Measurements from ENCODE around the gene FRS2. TPM values are rescaled to one million over a fixed set of nuclear protein-coding genes. Genes with fewer than 3 reads are reported as not detected.
A peak's percentile ranks its signal among the peaks of the same experiment; 100 is the strongest.

FRS2 gene
- total and polyA plus RNA-seq, 10 of the 15 experiments (the other 5 are each of a cell fraction or from before 2014, with no cell fraction given), result 1.1 to 13.1 (median 5.9) TPM

GRCh38 chr12:69627501-69627900, 157.3 kb downstream of the FRS2 start (continued):
- TF ChIP-seq ZBTB4 (CRISPR knock-in tag; IDR thresholded peaks at IDR 0.05) (no peak), NBN (IDR thresholded peaks at IDR 0.05) (no peak), RFX5 (IDR thresholded peaks at IDR 0.05; ENCODE audit: low read depth, low read length) (no peak), GATAD2B (conservative IDR thresholded peaks at IDR 0.05; ENCODE audit: low read depth) (no peak), CHD4 (IDR thresholded peaks at IDR 0.05) (no peak)

Small RNAs within 50 kb of the gene (microRNA-seq; reads per million reads assigned to microRNA genes)
- gene MIR3913-1 (not detected), gene MIR3913-2 (not detected)

Small RNAs within 50 kb of the gene (small RNA-seq; reads per million reads assigned to genes)
- gene MIR3913-1, result 1.1 reads per million, percentile 37 among the genes with 10 or more reads in this experiment

Other genes with a start within 250 kb of the FRS2 start
- 40.9 and 44.8 TPM in 2 replicates for gene CPSF6, start 230.8 kb upstream of the FRS2 start, total RNA-seq (2014; rRNA removed)
- gene CPSF6, start 230.8 kb upstream of the FRS2 start, total RNA-seq (2014; rRNA removed; fragmentation: Illumina TruSeq; extraction: Trizol), result 71.1 and 75.7 TPM in 2 replicates
- 100 and 103 TPM in 2 replicates for gene CPSF6, start 230.8 kb upstream of the FRS2 start, total RNA-seq (2021)
- 72.7 and 82.5 TPM in 2 replicates for gene CPSF6, start 230.8 kb upstream of the FRS2 start, polyA plus RNA-seq (2011; rRNA removed)
- gene CPSF6, start 230.8 kb upstream of the FRS2 start, polyA plus RNA-seq (2014; fragmentation: Illumina TruSeq; extraction: Trizol), result 65.0 and 71.3 TPM in 2 replicates
- gene CPSF6, start 230.8 kb upstream of the FRS2 start, polyA plus RNA-seq (2014; fragmentation: Nextera tagmentation; extraction: Ambion mirVana), result 10 to 100 TPM; 45.9 to 49.2 TPM
- gene CPSF6, start 230.8 kb upstream of the FRS2 start, polyA plus RNA-seq (2014; rRNA removed), result 118 and 132 TPM in 2 replicates
- gene CPSF6, start 230.8 kb upstream of the FRS2 start, polyA plus RNA-seq (2016; fragmentation: Nextera tagmentation; extraction: Ambion mirVana), result 100 to 1,000 TPM; 145 to 150 TPM
- 0.05 TPM in 1 of 2 replicates, not detected in the other for gene LYZ, start 122.0 kb upstream of the FRS2 start, total RNA-seq (2014; rRNA removed)
- not detected in 2 replicates for gene LYZ, start 122.0 kb upstream of the FRS2 start, total RNA-seq (2014; rRNA removed; fragmentation: Illumina TruSeq; extraction: Trizol)
- 0.77 and 1.9 TPM in 2 replicates for gene LYZ, start 122.0 kb upstream of the FRS2 start, total RNA-seq (2021)
- not detected in 2 replicates for gene LYZ, start 122.0 kb upstream of the FRS2 start, polyA plus RNA-seq (2011; rRNA removed)
- not detected in 2 replicates for gene LYZ, start 122.0 kb upstream of the FRS2 start, polyA plus RNA-seq (2014; fragmentation: Illumina TruSeq; extraction: Trizol)
- gene LYZ, start 122.0 kb upstream of the FRS2 start, polyA plus RNA-seq (2014; fragmentation: Nextera tagmentation; extraction: Ambion mirVana), result not detected
- not detected in 2 replicates for gene LYZ, start 122.0 kb upstream of the FRS2 start, polyA plus RNA-seq (2014; rRNA removed)
- gene LYZ, start 122.0 kb upstream of the FRS2 start, polyA plus RNA-seq (2016; fragmentation: Nextera tagmentation; extraction: Ambion mirVana), result not detected
- gene YEATS4, start 110.6 kb upstream of the FRS2 start, total RNA-seq (2014; rRNA removed), result 24.3 and 31.7 TPM in 2 replicates
- gene YEATS4, start 110.6 kb upstream of the FRS2 start, total RNA-seq (2014; rRNA removed; fragmentation: Illumina TruSeq; extraction: Trizol), result 34.9 and 37.7 TPM in 2 replicates
- 23.5 and 27.2 TPM in 2 replicates for gene YEATS4, start 110.6 kb upstream of the FRS2 start, total RNA-seq (2021)
- 35.8 and 65.6 TPM in 2 replicates for gene YEATS4, start 110.6 kb upstream of the FRS2 start, polyA plus RNA-seq (2011; rRNA removed)
- 37.4 and 48.8 TPM in 2 replicates for gene YEATS4, start 110.6 kb upstream of the FRS2 start, polyA plus RNA-seq (2014; fragmentation: Illumina TruSeq; extraction: Trizol)
- 10 to 100 TPM; 23.8 to 36.2 TPM for gene YEATS4, start 110.6 kb upstream of the FRS2 start, polyA plus RNA-seq (2014; fragmentation: Nextera tagmentation; extraction: Ambion mirVana)
- gene YEATS4, start 110.6 kb upstream of the FRS2 start, polyA plus RNA-seq (2014; rRNA removed), result 42.0 and 45.4 TPM in 2 replicates
- 10 to 100 TPM; 40.7 to 42.4 TPM for gene YEATS4, start 110.6 kb upstream of the FRS2 start, polyA plus RNA-seq (2016; fragmentation: Nextera tagmentation; extraction: Ambion mirVana)
- gene CCT2, start 115.1 kb downstream of the FRS2 start, total RNA-seq (2014; rRNA removed), result 248 and 280 TPM in 2 replicates
- gene CCT2, start 115.1 kb downstream of the FRS2 start, total RNA-seq (2014; rRNA removed; fragmentation: Illumina TruSeq; extraction: Trizol), result 319 and 342 TPM in 2 replicates
- 261 and 277 TPM in 2 replicates for gene CCT2, start 115.1 kb downstream of the FRS2 start, total RNA-seq (2021)
- gene CCT2, start 115.1 kb downstream of the FRS2 start, polyA plus RNA-seq (2011; rRNA removed), result 400 and 468 TPM in 2 replicates
- gene CCT2, start 115.1 kb downstream of the FRS2 start, polyA plus RNA-seq (2014; fragmentation: Illumina TruSeq; extraction: Trizol), result 295 and 420 TPM in 2 replicates
- 100 to 1,000 TPM; 355 to 374 TPM for gene CCT2, start 115.1 kb downstream of the FRS2 start, polyA plus RNA-seq (2014; fragmentation: Nextera tagmentation; extraction: Ambion mirVana)
- 214 and 242 TPM in 2 replicates for gene CCT2, start 115.1 kb downstream of the FRS2 start, polyA plus RNA-seq (2014; rRNA removed)
- gene CCT2, start 115.1 kb downstream of the FRS2 start, polyA plus RNA-seq (2016; fragmentation: Nextera tagmentation; extraction: Ambion mirVana), result 100 to 1,000 TPM; 417 to 418 TPM
- not detected in 2 replicates for gene LRRC10, start 140.5 kb downstream of the FRS2 start, total RNA-seq (2014; rRNA removed)
- gene LRRC10, start 140.5 kb downstream of the FRS2 start, total RNA-seq (2014; rRNA removed; fragmentation: Illumina TruSeq; extraction: Trizol), result not detected in 2 replicates
- not detected in 2 replicates for gene LRRC10, start 140.5 kb downstream of the FRS2 start, total RNA-seq (2021)
- gene LRRC10, start 140.5 kb downstream of the FRS2 start, polyA plus RNA-seq (2011; rRNA removed), result not detected in 2 replicates
- not detected in 2 replicates for gene LRRC10, start 140.5 kb downstream of the FRS2 start, polyA plus RNA-seq (2014; fragmentation: Illumina TruSeq; extraction: Trizol)
- not detected for gene LRRC10, start 140.5 kb downstream of the FRS2 start, polyA plus RNA-seq (2014; fragmentation: Nextera tagmentation; extraction: Ambion mirVana)
- not detected in 2 replicates for gene LRRC10, start 140.5 kb downstream of the FRS2 start, polyA plus RNA-seq (2014; rRNA removed)
- not detected for gene LRRC10, start 140.5 kb downstream of the FRS2 start, polyA plus RNA-seq (2016; fragmentation: Nextera tagmentation; extraction: Ambion mirVana)
- not detected in 2 replicates for gene BEST3, start 228.9 kb downstream of the FRS2 start, total RNA-seq (2014; rRNA removed)
- not detected in 2 replicates for gene BEST3, start 228.9 kb downstream of the FRS2 start, total RNA-seq (2014; rRNA removed; fragmentation: Illumina TruSeq; extraction: Trizol)
- not detected in 2 replicates for gene BEST3, start 228.9 kb downstream of the FRS2 start, total RNA-seq (2021)
- gene BEST3, start 228.9 kb downstream of the FRS2 start, polyA plus RNA-seq (2011; rRNA removed), result not detected in 2 replicates
- gene BEST3, start 228.9 kb downstream of the FRS2 start, polyA plus RNA-seq (2014; fragmentation: Illumina TruSeq; extraction: Trizol), result not detected in 2 replicates
- not detected for gene BEST3, start 228.9 kb downstream of the FRS2 start, polyA plus RNA-seq (2014; fragmentation: Nextera tagmentation; extraction: Ambion mirVana)
- gene BEST3, start 228.9 kb downstream of the FRS2 start, polyA plus RNA-seq (2014; rRNA removed), result not detected in 2 replicates
- not detected for gene BEST3, start 228.9 kb downstream of the FRS2 start, polyA plus RNA-seq (2016; fragmentation: Nextera tagmentation; extraction: Ambion mirVana)

Measured in GM12878 (cell line).